B cell (primary cell): Measurements from ENCODE around the gene SINHCAF. TPM values are rescaled to one million over a fixed set of nuclear protein-coding genes. Genes with fewer than 3 reads are reported as not detected.

ENCODE experiments used
- ATAC-seq: fragments of 200-7000 bp; cut with Tn5 transposase; one replicate; pipeline ENCODE4 v1.10.0; 2021; ENCODE audit warnings: low read depth, mild to moderate bottlenecking, moderate number of reproducible peaks, moderate library complexity
- CTCF ChIA-PET: fragments of 350-600 bp; sonication (Branson Sonifier 250); formaldehyde crosslinking; loops from one replicate; lab custom pipeline; 2021; ENCODE audit warnings: antibody characterized with exemption, inconsistent platforms; lab: Charles Lee
- POLR2A ChIA-PET: fragments of 350-600 bp; sonication (Branson Sonifier 250); formaldehyde crosslinking; loops from one replicate; lab custom pipeline; 2021; ENCODE audit warnings: antibody characterized with exemption; lab: Charles Lee
- DNase-seq: peaks from one replicate; pipeline ENCODE4 v3.0.0; 2013
- H2AFZ ChIP-seq: 2 replicates; pipeline ENCODE4 v1.6.1; 2012; ENCODE audit warnings: mild to moderate bottlenecking, low read depth, low read length; ENCODE audit not compliant: insufficient read depth, poor library complexity, severe bottlenecking
- H3K27ac ChIP-seq, 2 donors: 1 replicate in 1 of 2; 2 replicates in 1 of 2; pipeline ENCODE4 v1.5.1; 2012 to 2013; ENCODE audit warnings: low read length in 2 of 2, mild to moderate bottlenecking in 2 of 2, moderate library complexity in 1 of 2
- H3K27me3 ChIP-seq, 4 experiments: fragments of 200-600 bp in 1 of 4; sonication (generic) in 1 of 4; replicated peaks in 1 of 4; 1 replicate in 2 of 4; 2 replicates in 2 of 4; pipeline versions ENCODE4 v1.6.1 to v1.7.0; 2013 to 2016; ENCODE audit warnings: low read length in 3 of 4, mild to moderate bottlenecking in 2 of 4, mixed read lengths in 1 of 4, moderate library complexity in 1 of 4; ENCODE audit not compliant: insufficient read depth in 4 of 4, control insufficient read depth in 3 of 4; ENCODE audit errors: control extremely low read depth in 1 of 4
- H3K36me3 ChIP-seq, 2 experiments: replicated peaks in 1 of 2; 1 replicate in 1 of 2; 2 replicates in 1 of 2; pipeline versions ENCODE4 v1.6.1 to v1.7.1; 2013; ENCODE audit warnings: low read length in 1 of 2; ENCODE audit not compliant: insufficient read depth in 2 of 2, control insufficient read depth in 1 of 2; ENCODE audit errors: control extremely low read depth in 1 of 2, extremely low read depth in 1 of 2
- H3K4me1 ChIP-seq, 2 donors: fragments of 200-600 bp in 1 of 2; sonication (generic) in 1 of 2; 1 replicate in 1 of 2; 2 replicates in 1 of 2; pipeline versions ENCODE4 v1.5.1 to v1.6.1; 2013 to 2017; ENCODE audit warnings: low read length in 2 of 2; ENCODE audit not compliant: control insufficient read depth in 2 of 2, insufficient read depth in 2 of 2
- H3K4me2 ChIP-seq: replicated peaks from 2 replicates; pipeline ENCODE3; 2012; ENCODE audit warnings: mild to moderate bottlenecking, low read depth, low read length; ENCODE audit not compliant: poor library complexity, severe bottlenecking
- H3K4me3 ChIP-seq, 5 experiments: fragments of 200-600 bp in 1 of 5; sonication (generic) in 1 of 5; 1 replicate in 3 of 5; 2 replicates in 2 of 5; pipeline versions ENCODE4 v1.5.1 to v1.7.0; 2011 to 2016; ENCODE audit warnings: low read length in 4 of 5, mild to moderate bottlenecking in 4 of 5, low read depth in 2 of 5, control low read depth in 1 of 5, moderate library complexity in 1 of 5; ENCODE audit not compliant: insufficient read depth in 1 of 5; ENCODE audit errors: control extremely low read depth in 1 of 5, extremely low read depth in 1 of 5
- H3K79me2 ChIP-seq: fragments of 200-600 bp; sonication (generic); one replicate; pipeline ENCODE4 v1.6.0; 2016; ENCODE audit warnings: low read length; ENCODE audit not compliant: control insufficient read depth, insufficient read depth
- H3K9ac ChIP-seq: fragments of 200-600 bp; sonication (generic); 2 replicates; pipeline ENCODE4 v1.6.1; 2017; ENCODE audit warnings: mild to moderate bottlenecking, low read length, moderate library complexity
- H3K9me3 ChIP-seq, 3 donors: one replicate each; pipeline versions ENCODE4 v1.6.1 to v1.7.1; 2013; ENCODE audit warnings: low read length in 2 of 3; ENCODE audit not compliant: control insufficient read depth in 2 of 3, insufficient read depth in 1 of 3; ENCODE audit errors: control extremely low read depth in 1 of 3
- H4K20me1 ChIP-seq: 2 replicates; pipeline ENCODE4 v1.6.0; 2012; ENCODE audit warnings: mild to moderate bottlenecking, low read length; ENCODE audit not compliant: insufficient read depth, control insufficient read depth, poor library complexity, severe bottlenecking
- H3K27ac Mint-ChIP-seq: one replicate; pipeline ENCODE4 v1.8.0; 2021; ENCODE audit warnings: mixed read lengths
- H3K27me3 Mint-ChIP-seq: one replicate; pipeline ENCODE4 v1.8.0; 2021; ENCODE audit warnings: mixed read lengths
- H3K4me1 Mint-ChIP-seq: one replicate; pipeline ENCODE4 v1.8.0; 2021; ENCODE audit warnings: mixed read lengths
- H3K4me3 Mint-ChIP-seq: one replicate; pipeline ENCODE4 v1.8.0; 2021; ENCODE audit warnings: mixed read lengths
- H3K9me3 Mint-ChIP-seq: one replicate; pipeline ENCODE4 v1.8.0; 2022; ENCODE audit warnings: mixed read lengths; ENCODE audit not compliant: insufficient read depth
- EZH2 ChIP-seq: IDR thresholded peaks from 2 replicates; pipeline ENCODE4 v1.6.1; 2012; ENCODE audit warnings: borderline replicate concordance, low read depth, mild to moderate bottlenecking, moderate library complexity, low read length; ENCODE audit not compliant: insufficient read depth, poor library complexity, severe bottlenecking
- WGBS: methylation state at CpG from one replicate; pipeline ENCODE4 v1.1.5; 2013; ENCODE audit warnings: missing lambda C conversion rate; ENCODE audit not compliant: insufficient coverage; 5-methylcytosine and 5-hydroxymethylcytosine counted together
- intact Hi-C: fragments of 100-400 bp; cut with micrococcal nuclease; formaldehyde crosslinking; loops from one replicate; pipeline ENCODE4 v1.10.0; 2022
- polyA plus RNA-seq: library from polyadenylated mRNA; depleted of rRNA; stranded (reverse); fragments of >200 nt; gene quantifications from 2 replicates; pipeline ENCODE4 v1.2.3, GENCODE V29; 2012
- total RNA-seq, 2 donors: library from RNA; stranded (reverse); fragments of 120-200 nt in 1 of 2; gene quantifications; 1 replicate in 1 of 2; 2 replicates in 1 of 2; pipeline versions ENCODE4 v1.2.3 to v1.2.4, GENCODE V29; 2013 to 2022
- TF ChIP-seq, protein P1 (sequence below): fragments of 200-600 bp; IDR thresholded peaks from one replicate; pipeline ENCODE4 v1.8.0; 2022; ENCODE audit warnings: antibody characterized with exemption, mild to moderate bottlenecking

The SINHCAF gene
- total and polyA plus RNA-seq, 2 donors (not counting 1 experiment from before 2014, with no cell fraction given), result 43.5 to 129 TPM

DNA sequence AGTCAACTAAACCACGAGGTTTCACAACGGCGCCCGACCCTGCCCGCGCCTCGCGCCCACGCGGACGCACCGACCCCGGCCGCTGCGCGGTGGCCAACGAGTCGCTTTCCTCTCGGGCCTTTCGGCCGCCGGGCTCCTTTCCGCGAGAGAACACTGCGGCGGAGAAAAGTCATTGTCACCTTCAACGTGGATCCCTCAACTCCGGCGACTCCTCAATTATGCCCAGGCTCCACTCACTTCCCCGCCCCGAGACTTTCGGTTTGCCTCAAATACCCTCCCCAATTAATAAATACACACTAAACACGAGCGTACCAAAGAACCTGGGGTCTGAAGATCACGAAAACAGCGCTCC is 450 bp downstream of the SINHCAF start:
- intact Hi-C loops, result loop anchor here (2.0 to 10.0 kb wide), 2 partner anchors 809 to 1945 kb away; partner anchors contain the start of gene ERGIC2

More for the DNA sequence above, 450 bp downstream of the SINHCAF start:
- H4K20me1 ChIP-seq, result no peaks in the 10 kb centered on the region
- peak overlapping the region; percentile 93 for H3K4me2 ChIP-seq
- Mint-ChIP-seq H3K4me3 (peak overlapping the region; percentile 98), H3K9me3 (no peaks in the 10 kb centered on the region), H3K27me3 (no peaks in the 10 kb centered on the region), H3K4me1 (peaks cover 40% of the 10 kb centered on the region), H3K27ac (peak overlapping the region; percentile 99)
- peak; percentile 0 for ATAC-seq
- peak overlapping the region; percentile 97 for H3K27ac ChIP-seq
- peak overlapping the region; percentile 96 for H3K9ac ChIP-seq
- CTCF ChIA-PET, result interaction anchor here (1.0 to 2.3 kb wide), 2 partner anchors 12 to 78 kb away, joined by 3 to 8 read pairs; no protein-coding TSS in a partner anchor
- POLR2A ChIA-PET, result no interaction called here
- peak overlapping the region; percentile 84 for H2AFZ ChIP-seq
- DNase-seq, result no peak
- H3K9me3 ChIP-seq, result no peaks in the 10 kb centered on the region
- peaks cover 54% of the 10 kb centered on the region for H3K79me2 ChIP-seq
- TF ChIP-seq, protein P1, sequence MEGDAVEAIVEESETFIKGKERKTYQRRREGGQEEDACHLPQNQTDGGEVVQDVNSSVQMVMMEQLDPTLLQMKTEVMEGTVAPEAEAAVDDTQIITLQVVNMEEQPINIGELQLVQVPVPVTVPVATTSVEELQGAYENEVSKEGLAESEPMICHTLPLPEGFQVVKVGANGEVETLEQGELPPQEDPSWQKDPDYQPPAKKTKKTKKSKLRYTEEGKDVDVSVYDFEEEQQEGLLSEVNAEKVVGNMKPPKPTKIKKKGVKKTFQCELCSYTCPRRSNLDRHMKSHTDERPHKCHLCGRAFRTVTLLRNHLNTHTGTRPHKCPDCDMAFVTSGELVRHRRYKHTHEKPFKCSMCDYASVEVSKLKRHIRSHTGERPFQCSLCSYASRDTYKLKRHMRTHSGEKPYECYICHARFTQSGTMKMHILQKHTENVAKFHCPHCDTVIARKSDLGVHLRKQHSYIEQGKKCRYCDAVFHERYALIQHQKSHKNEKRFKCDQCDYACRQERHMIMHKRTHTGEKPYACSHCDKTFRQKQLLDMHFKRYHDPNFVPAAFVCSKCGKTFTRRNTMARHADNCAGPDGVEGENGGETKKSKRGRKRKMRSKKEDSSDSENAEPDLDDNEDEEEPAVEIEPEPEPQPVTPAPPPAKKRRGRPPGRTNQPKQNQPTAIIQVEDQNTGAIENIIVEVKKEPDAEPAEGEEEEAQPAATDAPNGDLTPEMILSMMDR, result no peak
- TF ChIP-seq EZH2, result no peak
- no peaks in the 10 kb centered on the region for H3K27me3 ChIP-seq
- peaks cover 0 to 2% of the 10 kb centered on the region in 2 experiments for H3K36me3 ChIP-seq
- WGBS, result under 1% methylated on average over 32 of the region's 36 CpGs
- H3K4me1 ChIP-seq, result peaks cover 27 to 35% of the 10 kb centered on the region in 2 donors
- peak overlapping the region; percentile 70 to 96 (median 93) for H3K4me3 ChIP-seq
